H9 (cell line): Measurements from ENCODE around the gene GPHN. TPM values are rescaled to one million over a fixed set of nuclear protein-coding genes. Genes with fewer than 3 reads are reported as not detected.

Experiments
- DNase-seq: peaks from one replicate; pipeline ENCODE4 v3.0.0-alpha.2; 2017
- H2AFZ ChIP-seq: one replicate; pipeline ENCODE4 v1.6.1; 2013; ENCODE audit warnings: mild to moderate bottlenecking, low read length, control low read depth, moderate library complexity
- H2AK5ac ChIP-seq: 2 replicates; pipeline ENCODE4 v1.6.1; 2013; ENCODE audit warnings: low read length, control low read depth, mixed read lengths; ENCODE audit not compliant: insufficient read length
- H2BK120ac ChIP-seq: one replicate; pipeline ENCODE4 v1.6.1; 2013; ENCODE audit warnings: low read depth, mild to moderate bottlenecking, low read length, control low read depth, inconsistent platforms; ENCODE audit not compliant: poor library complexity, severe bottlenecking
- H2BK12ac ChIP-seq: 2 replicates; pipeline ENCODE4 v1.6.1; 2013; ENCODE audit warnings: low read length, control low read depth, mixed read lengths, low read depth; ENCODE audit not compliant: insufficient read length
- H2BK15ac ChIP-seq: 2 replicates; pipeline ENCODE4 v1.6.1; 2013; ENCODE audit warnings: low read depth, low read length, control low read depth
- H2BK20ac ChIP-seq: one replicate; pipeline ENCODE4 v1.6.1; 2013; ENCODE audit warnings: low read depth, mild to moderate bottlenecking, low read length, control low read depth, inconsistent platforms; ENCODE audit not compliant: poor library complexity, severe bottlenecking
- H2BK5ac ChIP-seq: 2 replicates; pipeline ENCODE4 v1.6.1; 2013; ENCODE audit warnings: low read length, control low read depth, mixed read lengths; ENCODE audit not compliant: insufficient read length
- H3K14ac ChIP-seq: 2 replicates; pipeline ENCODE4 v1.6.1; 2013; ENCODE audit warnings: low read length, control low read depth; ENCODE audit not compliant: insufficient read depth
- H3K18ac ChIP-seq: 2 replicates; pipeline ENCODE4 v1.6.1; 2013; ENCODE audit warnings: low read depth, mild to moderate bottlenecking, mixed read lengths, low read length, control low read depth; ENCODE audit not compliant: insufficient read length
- H3K23ac ChIP-seq: 2 replicates; pipeline ENCODE4 v1.6.1; 2013; ENCODE audit warnings: low read length, control low read depth, mixed read lengths, low read depth; ENCODE audit not compliant: insufficient read length
- H3K23me2 ChIP-seq: 2 replicates; pipeline ENCODE4 v1.6.1; 2013; ENCODE audit warnings: low read depth, mild to moderate bottlenecking, mixed read lengths, low read length, control low read depth; ENCODE audit not compliant: insufficient read length, poor library complexity, severe bottlenecking
- H3K27ac ChIP-seq: 2 replicates; pipeline ENCODE4 v1.5.1; 2013; ENCODE audit warnings: low read length, control low read depth, mixed read lengths, low read depth; ENCODE audit not compliant: insufficient read length
- H3K27me3 ChIP-seq: 2 replicates; pipeline ENCODE4 v1.6.1; 2013; ENCODE audit warnings: low read length, control low read depth, inconsistent platforms; ENCODE audit not compliant: insufficient read depth
- H3K4ac ChIP-seq: 2 replicates; pipeline ENCODE4 v1.6.1; 2013; ENCODE audit warnings: low read depth, mild to moderate bottlenecking, control low read depth, inconsistent platforms, low read length, moderate library complexity
- H3K4me1 ChIP-seq: 2 replicates; pipeline ENCODE4 v1.6.1; 2013; ENCODE audit warnings: low read length, control low read depth, inconsistent platforms; ENCODE audit not compliant: insufficient read depth
- H3K4me2 ChIP-seq: 2 replicates; pipeline ENCODE4 v1.6.1; 2013; ENCODE audit warnings: low read length, control low read depth, mixed read lengths; ENCODE audit not compliant: insufficient read length, insufficient read depth
- H3K56ac ChIP-seq: 2 replicates; pipeline ENCODE4 v1.6.1; 2013; ENCODE audit warnings: low read depth, mild to moderate bottlenecking, mixed read lengths, low read length, control low read depth; ENCODE audit not compliant: insufficient read length
- H3K79me1 ChIP-seq: 2 replicates; pipeline ENCODE4 v1.6.1; 2013; ENCODE audit warnings: low read depth, mild to moderate bottlenecking, moderate library complexity, low read length, control low read depth, inconsistent platforms; ENCODE audit not compliant: insufficient read depth, poor library complexity, severe bottlenecking
- H3K79me2 ChIP-seq: 2 replicates; pipeline ENCODE4 v1.6.1; 2013; ENCODE audit warnings: low read length, control low read depth, inconsistent platforms; ENCODE audit not compliant: insufficient read depth
- H3K9ac ChIP-seq: 2 replicates; pipeline ENCODE4 v1.6.1; 2013; ENCODE audit warnings: low read length, control low read depth, mixed read lengths; ENCODE audit not compliant: insufficient read length; ENCODE audit errors: extremely low read depth
- H3K9me3 ChIP-seq: one replicate; pipeline ENCODE4 v1.6.1; 2013; ENCODE audit warnings: low read depth, low read length, inconsistent platforms; ENCODE audit not compliant: control insufficient read depth
- H3T11ph ChIP-seq: one replicate; pipeline ENCODE4 v1.6.1; 2013; ENCODE audit warnings: mild to moderate bottlenecking, low read length, control low read depth, inconsistent platforms
- H4K20me1 ChIP-seq: one replicate; pipeline ENCODE4 v1.6.1; 2013; ENCODE audit not compliant: control insufficient read depth, insufficient read length, insufficient read depth
- H4K5ac ChIP-seq: 2 replicates; pipeline ENCODE4 v1.6.1; 2013; ENCODE audit warnings: low read depth, mild to moderate bottlenecking, mixed read lengths, low read length, control low read depth; ENCODE audit not compliant: insufficient read length
- H4K8ac ChIP-seq: replicated peaks from 2 replicates; pipeline ENCODE4 v1.6.1; 2013; ENCODE audit warnings: low read length, control low read depth, mixed read lengths, low read depth; ENCODE audit not compliant: insufficient read length
- H4K91ac ChIP-seq: 2 replicates; pipeline ENCODE4 v1.6.1; 2013; ENCODE audit warnings: low read depth, mild to moderate bottlenecking, moderate library complexity, mixed read lengths, low read length, control low read depth; ENCODE audit not compliant: insufficient read length
- H3K27ac Mint-ChIP-seq, 3 experiments: 2 replicates in 2 of 3; 3 replicates in 1 of 3; pipeline ENCODE4 v1.8.0; 2020 to 2021; ENCODE audit warnings: mixed read lengths in 3 of 3, mild to moderate bottlenecking in 1 of 3, moderate library complexity in 1 of 3
- H3K27me3 Mint-ChIP-seq: 2 replicates; pipeline ENCODE4 v1.8.0; 2021; ENCODE audit warnings: low read depth, mild to moderate bottlenecking, moderate library complexity, mixed read lengths
- H3K36me3 Mint-ChIP-seq, 3 experiments: 2 replicates in 2 of 3; 3 replicates in 1 of 3; pipeline ENCODE4 v1.8.0; 2020 to 2021; ENCODE audit warnings: low read depth in 3 of 3, mixed read lengths in 3 of 3; ENCODE audit not compliant: insufficient read depth in 1 of 3
- H3K4me1 Mint-ChIP-seq, 2 experiments: 2 replicates each; pipeline ENCODE4 v1.8.0; 2020; ENCODE audit warnings: mixed read lengths in 2 of 2
- H3K4me3 Mint-ChIP-seq, 2 experiments: 2 replicates in 1 of 2; 3 replicates in 1 of 2; pipeline ENCODE4 v1.8.0; 2020 to 2021; ENCODE audit warnings: mild to moderate bottlenecking in 2 of 2, mixed read lengths in 2 of 2, moderate library complexity in 1 of 2
- H3K9me3 Mint-ChIP-seq, 2 experiments: 2 replicates in 1 of 2; 3 replicates in 1 of 2; pipeline ENCODE4 v1.8.0; 2020; ENCODE audit warnings: mild to moderate bottlenecking in 2 of 2, mixed read lengths in 2 of 2, moderate library complexity in 1 of 2
- CTCF ChIP-seq: fragments of 200-600 bp; sonication (generic); conservative IDR thresholded peaks from 3 replicates; pipeline ENCODE4 v1.8.0; 2021; ENCODE audit warnings: antibody characterized with exemption, mild to moderate bottlenecking
- WGBS: extraction: QIAGEN DNeasy Blood & Tissue Kit; methylation state at CpG from one replicate; pipeline ENCODE4 v1.1.7; 2013; ENCODE audit warnings: missing lambda C conversion rate, low lambda C conversion rate, mixed read lengths; ENCODE audit not compliant: insufficient read length; ENCODE audit errors: extremely low coverage; 5-methylcytosine and 5-hydroxymethylcytosine counted together
- total RNA-seq: library from RNA; stranded (reverse); gene quantifications from 2 replicates; pipeline ENCODE4 v1.2.1, GENCODE V29; 2021

GPHN gene
- total RNA-seq, 1 experiment from 2014 or later, result 16.1 TPM

DNA sequence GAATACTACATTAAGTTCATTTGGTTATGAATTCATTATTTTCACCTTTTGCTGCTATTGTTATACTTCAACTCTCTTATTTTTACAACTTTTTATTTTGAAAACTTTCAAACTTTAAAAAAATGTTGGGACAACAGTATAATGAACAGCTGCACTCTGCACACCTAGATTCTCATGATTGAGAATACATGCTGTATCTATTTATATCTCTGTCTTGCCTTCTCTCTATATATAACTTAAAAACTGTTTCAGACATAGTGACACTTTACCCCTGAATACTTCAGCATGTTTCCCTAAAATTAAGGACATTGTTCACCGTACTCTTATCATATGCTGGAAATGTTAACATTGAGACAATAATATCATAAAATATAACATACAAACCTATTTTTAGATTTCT is 237.1 kb downstream of the GPHN start:
- Histone ChIP-seq H3K14ac (no peak overlapping the region), H2BK12ac (no peak overlapping the region), H3K79me2 (no peaks in the 10 kb centered on the region), H2BK15ac (no peak overlapping the region), H4K91ac (no peak overlapping the region), H3K23me2 (no peaks in the 10 kb centered on the region), H3K79me1 (no peaks in the 10 kb centered on the region), H3K27ac (no peak overlapping the region), H2AFZ (no peak overlapping the region), H2BK120ac (no peak overlapping the region), H3K18ac (no peak overlapping the region), H4K5ac (no peak overlapping the region), H3K23ac (no peak overlapping the region), H3K4me2 (no peak overlapping the region), H3K9me3 (no peaks in the 10 kb centered on the region), H3K56ac (no peak overlapping the region), H3K9ac (no peak overlapping the region), H3K4me1 (no peaks in the 10 kb centered on the region), H2BK5ac (no peak overlapping the region), H4K8ac (no peak overlapping the region), H3T11ph (no peak overlapping the region), H2AK5ac (no peak overlapping the region), H4K20me1 (no peaks in the 10 kb centered on the region), H3K27me3 (no peaks in the 10 kb centered on the region), H3K4ac (no peak overlapping the region), H2BK20ac (no peak overlapping the region)
- Mint-ChIP-seq H3K4me3 (no peak overlapping the region), H3K27me3 (no peaks in the 10 kb centered on the region), H3K27ac (no peak overlapping the region), H3K4me1 (no peaks in the 10 kb centered on the region), H3K36me3 (peaks cover 0 to under 1% (median 0%) of the 10 kb centered on the region in 3 experiments; a peak in 2 of 7 replicates), H3K9me3 (no peaks in the 10 kb centered on the region; a peak in 1 of 5 replicates)
- DNase-seq, result no peak
- TF ChIP-seq CTCF, result no peak
- no CpG with 5 or more reads among the region's 1 CpG for WGBS
